Myocyte (in vitro differentiated cells): ENCODE results near the gene MUC3A. TPM values are rescaled to one million over a fixed set of nuclear protein-coding genes. Genes with fewer than 3 reads are reported as not detected.
"Not testable (repeated sequence)": the region's sequence is repeated elsewhere in the genome, so short reads cannot be mapped to it uniquely, and the experiment has no call there.

Source experiments
- DNase-seq: peaks from one replicate; pipeline ENCODE4 v3.0.0-alpha.2; 2012; ENCODE audit warnings: low read depth
- polyA plus RNA-seq: library from polyadenylated mRNA; unstranded; fragments of >200 nt; gene quantifications from one replicate; pipeline ENCODE4 v1.2.1, GENCODE V29; 2012; ENCODE audit warnings: missing spikeins
- total RNA-seq: library from RNA; depleted of rRNA; stranded (reverse); fragments of >200 nt; gene quantifications from 2 replicates; pipeline ENCODE4 v1.2.3, GENCODE V29; 2014

Gene MUC3A
- not detected in 2 replicates for total RNA-seq
- polyA plus RNA-seq, result not detected

GRCh38 chr7:100949227-100949932, at the start of gene MUC3A:
MUC3A (plus strand) TSS chr7:100949534; CDS start chr7:100949625, 91 bp downstream.
- DNase-seq, result no peak

GRCh38 chr7:100900978-100901377, 48.4 kb upstream of the MUC3A start:
- peak; percentile 18 for DNase-seq

- DNase-seq, result no peak
Measured at GRCh38 chr7:100901921-100902332, 47.4 kb upstream of the MUC3A start.

GRCh38 chr7:100902638-100903037, 46.7 kb upstream of the MUC3A start:
- DNase-seq, result no peak

- DNase-seq, result no peak
Measured at GRCh38 chr7:100908512-100908911, 40.8 kb upstream of the MUC3A start.

GRCh38 chr7:100910443-100910842, 38.9 kb upstream of the MUC3A start:
- not testable (repeated sequence) for DNase-seq

- DNase-seq, result no peak
Measured at GRCh38 chr7:100911484-100911883, 37.9 kb upstream of the MUC3A start.

GRCh38 chr7:100914208-100914878, 35.0 kb upstream of the MUC3A start:
- no peak for DNase-seq

- no peak for DNase-seq
Measured at GRCh38 chr7:100914879-100915447, 34.4 kb upstream of the MUC3A start.

- DNase-seq, result not testable (repeated sequence)
Measured at GRCh38 chr7:100919335-100919734, 30.0 kb upstream of the MUC3A start.

GRCh38 chr7:100919779-100920437, 29.4 kb upstream of the MUC3A start:
- not testable (repeated sequence) for DNase-seq

- no peak for DNase-seq
Measured at GRCh38 chr7:100921039-100921438, 28.3 kb upstream of the MUC3A start.

GRCh38 chr7:100923616-100924015, 25.7 kb upstream of the MUC3A start:
- DNase-seq, result not testable (repeated sequence)

- no peak for DNase-seq
Measured at GRCh38 chr7:100929808-100930174, 19.5 kb upstream of the MUC3A start.

- no peak for DNase-seq
Measured at GRCh38 chr7:100933734-100934133, 15.6 kb upstream of the MUC3A start.

- not testable (repeated sequence) for DNase-seq
Measured at GRCh38 chr7:100935381-100935780, 14.0 kb upstream of the MUC3A start.

- not testable (repeated sequence) for DNase-seq
Measured at GRCh38 chr7:100936167-100936566, 13.2 kb upstream of the MUC3A start.

- no peak for DNase-seq
Measured at GRCh38 chr7:100942045-100942774, 7.1 kb upstream of the MUC3A start.

- no peak for DNase-seq
Measured at GRCh38 chr7:100943693-100944092, 5.6 kb upstream of the MUC3A start.

- peak; percentile 38 for DNase-seq
Measured at GRCh38 chr7:100944138-100944537, 5.2 kb upstream of the MUC3A start.

- DNase-seq, result no peak
Measured at GRCh38 chr7:100946111-100946510, 3.2 kb upstream of the MUC3A start.
